HTERT RPE-1 (cell line): Measurements from ENCODE around the gene GPR101.
"Not testable (repeated sequence)": the region's sequence is repeated elsewhere in the genome, so short reads cannot be mapped to it uniquely, and the experiment has no call there.

Experiments used
- in situ Hi-C: fragments of 300-500 bp; cut with MboI; formaldehyde crosslinking; loops from 4 replicates; pipeline ENCODE4 v1.14.3; 2020; ENCODE audit warnings: low sequenced_read_pairs

GPR101 gene

GRCh38 chrX:137028699-137029098, 5.1 kb downstream of the GPR101 start:
- in situ Hi-C loops, result no loop called here

GRCh38 chrX:137025930-137026329, 7.9 kb downstream of the GPR101 start:
- in situ Hi-C loops, result no loop called here

- in situ Hi-C loops, result not testable (repeated sequence)
These were observed 33.6 kb downstream of the GPR101 start for GRCh38 chrX:137000236-137000635.

GRCh38 chrX:136999024-136999423, 34.8 kb downstream of the GPR101 start:
- in situ Hi-C loops, result no loop called here
